ENCODE data around the gene PLEKHB2. TPM values are rescaled to one million over a fixed set of nuclear protein-coding genes. Genes with fewer than 3 reads are reported as not detected.
"Not testable (repeated sequence)": the region's sequence is repeated elsewhere in the genome, so short reads cannot be mapped to it uniquely, and the experiment has no call there.

PLEKHB2 gene
- polyA plus RNA-seq, 2 of the 4 experiments (the other 2 are of a cell fraction): 57.5 to 76.6 TPM

GRCh38 chr2:131155208-131155855, 50.2 kb downstream of the PLEKHB2 start:
- no peak for FAIRE-seq
- CTCF ChIA-PET: interaction anchor here (0.6 to 3.9 kb wide), 13 partner anchors 9 to 646 kb away, joined by 3 to 26 read pairs (median 5); partner anchors contain the start of gene MZT2A

GRCh38 chr2:131156452-131157149, 51.5 kb downstream of the PLEKHB2 start:
- CTCF ChIA-PET: interaction anchor here (0.6 to 3.5 kb wide), 6 partner anchors 8 to 517 kb away, joined by 3 to 21 read pairs (median 4); no protein-coding TSS in a partner anchor
- no peak for TF ChIP-seq RARB (CRISPR knock-in tag; IDR thresholded peaks at IDR 0.05)
- no peak for TF ChIP-seq EHMT2 (IDR thresholded peaks at IDR 0.05; ENCODE audit: low read depth)
- TF ChIP-seq MYC (IDR thresholded peaks at IDR 0.05; ENCODE audit: borderline replicate concordance, low read length): no peak
- TF ChIP-seq ZNF302 (CRISPR knock-in tag; IDR thresholded peaks at IDR 0.05): no peak
- DNase-seq (ENCODE audit: low read depth in 1 of 2, low spot score in 1 of 2) (no peak), FAIRE-seq (no peak), ATAC-seq (peak; percentile 33 to 54; a peak in 4 of 6 replicates)
- 62% methylated on average over 11 of the region's 12 CpGs for WGBS (ENCODE audit: missing lambda C conversion rate)
- POLR2A ChIA-PET: no interaction called here
- Histone ChIP-seq H3K4me2 (no peak overlapping the region), H3K27ac (no peak overlapping the region), H3K9me3 (no peaks in the 10 kb centered on the region), H3K4me3 (no peak overlapping the region), H3K4me1 (no peaks in the 10 kb centered on the region)

More at GRCh38 chr2:131155208-131155855, 50.2 kb downstream of the PLEKHB2 start:
- no peak for ATAC-seq
- no peaks in the 10 kb centered on the region for H3K4me1 ChIP-seq
- H3K4me3 ChIP-seq: no peak overlapping the region
- H3K4me2 ChIP-seq: no peak overlapping the region
- no peak overlapping the region for H3K27ac ChIP-seq
- POLR2A ChIA-PET: no interaction called here
- DNase-seq (ENCODE audit: low read depth in 1 of 2, low spot score in 1 of 2): no peak
- no peaks in the 10 kb centered on the region for H3K9me3 ChIP-seq
- no peak for TF ChIP-seq ELK1 (IDR thresholded peaks at IDR 0.05; ENCODE audit: low read depth, low read length)
- no peak for TF ChIP-seq KDM1A (IDR thresholded peaks at IDR 0.05; ENCODE audit: low read depth)
- no peak for TF ChIP-seq MAX (IDR thresholded peaks at IDR 0.05)
- 85% methylated on average over 28 of the region's 46 CpGs for WGBS (ENCODE audit: missing lambda C conversion rate)

GRCh38 chr2:131165562-131165961, 60.4 kb downstream of the PLEKHB2 start:
- FAIRE-seq; DNase-seq (ENCODE audit: low read depth in 1 of 2, low spot score in 1 of 2); H3K9me3 ChIP-seq; H3K4me1 ChIP-seq; POLR2A ChIA-PET; H3K4me2 ChIP-seq; H3K27ac ChIP-seq; H3K4me3 ChIP-seq; ATAC-seq: not testable (repeated sequence)
- TF ChIP-seq ZC3H11A (IDR thresholded peaks at IDR 0.05): peak; percentile 76
- 72% methylated on average over 5 of the region's 5 CpGs for WGBS (ENCODE audit: missing lambda C conversion rate)
- CTCF ChIA-PET: interaction anchor here (1.2 to 3.5 kb wide), 2 partner anchors 11 to 12 kb away, joined by 4 to 21 read pairs; no protein-coding TSS in a partner anchor

GRCh38 chr2:131168538-131168937, 63.4 kb downstream of the PLEKHB2 start:
- H3K4me3 ChIP-seq: no peak overlapping the region
- TF ChIP-seq BHLHE40 (IDR thresholded peaks at IDR 0.05; ENCODE audit: low read depth, low read length): no peak
- no peak for TF ChIP-seq RARB (CRISPR knock-in tag; IDR thresholded peaks at IDR 0.05)
- TF ChIP-seq ZNF302 (CRISPR knock-in tag; IDR thresholded peaks at IDR 0.05): no peak
- no peak for TF ChIP-seq PHF8 (IDR thresholded peaks at IDR 0.05; ENCODE audit: borderline replicate concordance, low read depth)
- no peak for TF ChIP-seq ESRRA (IDR thresholded peaks at IDR 0.05; ENCODE audit: borderline replicate concordance, low read length)
- no peak for TF ChIP-seq CTCF (IDR thresholded peaks at IDR 0.05)
- no peak for TF ChIP-seq EHF (CRISPR knock-in tag; IDR thresholded peaks at IDR 0.05)
- no peak for TF ChIP-seq RCOR1 (IDR thresholded peaks at IDR 0.05; ENCODE audit: low read depth, low read length)
- TF ChIP-seq FOSB (CRISPR knock-in tag; IDR thresholded peaks at IDR 0.05): no peak
- TF ChIP-seq JUNB (IDR thresholded peaks at IDR 0.05): no peak
- no peak for TF ChIP-seq ZFP36 (IDR thresholded peaks at IDR 0.05; ENCODE audit: borderline replicate concordance, partially characterized antibody)
- TF ChIP-seq GATA3 (IDR thresholded peaks at IDR 0.05; ENCODE audit: borderline replicate concordance): no peak
- no peak for TF ChIP-seq HEYL (CRISPR knock-in tag; IDR thresholded peaks at IDR 0.05)
- TF ChIP-seq E2F6 (IDR thresholded peaks at IDR 0.05; ENCODE audit: borderline replicate concordance, low read depth): no peak
- no peak for TF ChIP-seq MAFK (IDR thresholded peaks at IDR 0.05; ENCODE audit: partially characterized antibody)
- no peak overlapping the region for H3K4me2 ChIP-seq
- WGBS (ENCODE audit: missing lambda C conversion rate): 37% methylated on average over 5 of the region's 5 CpGs
- no peak for DNase-seq (ENCODE audit: low read depth in 1 of 2, low spot score in 1 of 2)
- no peaks in the 10 kb centered on the region for H3K4me1 ChIP-seq
- H3K9me3 ChIP-seq: no peaks in the 10 kb centered on the region
- POLR2A ChIA-PET: no interaction called here
- CTCF ChIA-PET: interaction anchor here (0.7 to 1.4 kb wide), 2 partner anchors 9 to 14 kb away, joined by 3 to 4 read pairs; no protein-coding TSS in a partner anchor
- H3K27ac ChIP-seq: no peak overlapping the region
- no peak for ATAC-seq
- FAIRE-seq: no peak

All from A549 (cell line).